ENCODE results near the gene SIRPA. TPM values are rescaled to one million over a fixed set of nuclear protein-coding genes. Genes with fewer than 3 reads are reported as not detected.

SIRPA gene
- total RNA-seq, 1 donor from 2014 or later, result 25.5 TPM

DNA sequence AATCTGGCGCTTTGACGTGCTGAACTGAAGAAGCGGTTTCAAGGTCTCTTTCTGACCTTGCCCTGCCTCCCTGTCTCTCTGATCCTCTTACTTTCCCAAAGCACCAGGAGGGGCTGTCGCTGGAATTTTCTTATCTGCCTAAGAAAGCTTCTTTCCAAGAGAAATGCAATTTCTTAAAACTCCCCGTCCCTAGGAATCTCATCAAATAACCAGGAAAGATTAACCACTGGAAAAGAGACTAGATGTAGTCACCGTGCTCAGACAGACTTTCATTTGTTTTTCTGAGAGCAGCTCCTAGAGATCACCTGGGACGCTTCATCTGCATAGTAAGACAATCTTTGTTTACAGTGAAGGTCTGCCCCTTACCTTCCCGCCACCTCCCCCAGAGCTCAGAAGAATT lies 60.0 kb downstream of the SIRPA start:
- no peak for TF ChIP-seq CTCF (IDR thresholded peaks at IDR 0.05; ENCODE audit: borderline replicate concordance)
- no peaks in the 10 kb centered on the region for H3K4me1 ChIP-seq
- DNase-seq, result no peak
- H3K27me3 ChIP-seq (ENCODE audit: low read depth), result peaks cover 31% of the 10 kb centered on the region
- H3K4me3 ChIP-seq, result no peak overlapping the region
- intact Hi-C loops (cut with micrococcal nuclease), result no loop called here
- H3K36me3 ChIP-seq, result no peaks in the 10 kb centered on the region
- H3K27ac ChIP-seq (replicated peaks), result no peak overlapping the region
- H3K9me3 ChIP-seq (replicated peaks), result no peaks in the 10 kb centered on the region

- Histone ChIP-seq H3K27me3 (ENCODE audit: low read depth) (peaks cover 53% of the 10 kb centered on the region), H3K4me1 (no peaks in the 10 kb centered on the region), H3K27ac (replicated peaks) (no peak overlapping the region), H3K4me3 (no peak overlapping the region), H3K36me3 (no peaks in the 10 kb centered on the region), H3K9me3 (replicated peaks) (no peaks in the 10 kb centered on the region)
- no peak for DNase-seq
- no peak for TF ChIP-seq CTCF (IDR thresholded peaks at IDR 0.05; ENCODE audit: borderline replicate concordance)
- intact Hi-C loops (cut with micrococcal nuclease), result no loop called here
Observed at GRCh38 chr20:1958426-1958825, 63.2 kb downstream of the SIRPA start.

GRCh38 chr20:1959156-1959555 lies 63.9 kb downstream of the SIRPA start:
- TF ChIP-seq CTCF (IDR thresholded peaks at IDR 0.05; ENCODE audit: borderline replicate concordance), result no peak
- Histone ChIP-seq H3K4me3 (no peak overlapping the region), H3K4me1 (no peaks in the 10 kb centered on the region), H3K27ac (replicated peaks) (no peak overlapping the region), H3K9me3 (replicated peaks) (no peaks in the 10 kb centered on the region), H3K36me3 (no peaks in the 10 kb centered on the region), H3K27me3 (ENCODE audit: low read depth) (peaks cover 60% of the 10 kb centered on the region)
- intact Hi-C loops (cut with micrococcal nuclease), result no loop called here
- DNase-seq, result no peak

GRCh38 chr20:1961374-1961773 lies 66.2 kb downstream of the SIRPA start:
- intact Hi-C loops (cut with micrococcal nuclease), result no loop called here
- Histone ChIP-seq H3K4me3 (no peak overlapping the region), H3K27ac (replicated peaks) (no peak overlapping the region), H3K9me3 (replicated peaks) (no peaks in the 10 kb centered on the region), H3K4me1 (peaks cover 12% of the 10 kb centered on the region), H3K36me3 (no peaks in the 10 kb centered on the region), H3K27me3 (ENCODE audit: low read depth) (peaks cover 65% of the 10 kb centered on the region)
- DNase-seq, result no peak
- no peak for TF ChIP-seq CTCF (IDR thresholded peaks at IDR 0.05; ENCODE audit: borderline replicate concordance)

GRCh38 chr20:1964061-1964460 lies 68.9 kb downstream of the SIRPA start:
- DNase-seq, result no peak
- Histone ChIP-seq H3K27ac (replicated peaks) (no peak overlapping the region), H3K4me3 (no peak overlapping the region), H3K27me3 (ENCODE audit: low read depth) (peaks cover 67% of the 10 kb centered on the region), H3K36me3 (no peaks in the 10 kb centered on the region), H3K4me1 (peaks cover 12% of the 10 kb centered on the region), H3K9me3 (replicated peaks) (no peaks in the 10 kb centered on the region)
- TF ChIP-seq CTCF (IDR thresholded peaks at IDR 0.05; ENCODE audit: borderline replicate concordance), result no peak
- intact Hi-C loops (cut with micrococcal nuclease), result no loop called here

Data from left ventricle myocardium inferior (tissue), 1 donor.